ENCODE measurements around the gene NRP1.

NRP1 gene

GRCh38 chr10:33160151-33160550, 174.3 kb downstream of the NRP1 start:
- TF ChIP-seq TCF12 (IDR thresholded peaks at IDR 0.05; ENCODE audit: low read depth) (peak; percentile 41; the same call in 1 of the 2 replicates), CEBPB (IDR thresholded peaks at IDR 0.05) (no peak), EP300 (IDR thresholded peaks at IDR 0.05; ENCODE audit: borderline replicate concordance) (0 out of 2 replicates have a peak, but pooled peaks have one; percentile 23), TEAD4 (IDR thresholded peaks at IDR 0.05) (peak; percentile 77)

- TF ChIP-seq CEBPB (IDR thresholded peaks at IDR 0.05): peak; percentile 76
- no peak for TF ChIP-seq USF1 (IDR thresholded peaks at IDR 0.05)
Observed at GRCh38 chr10:33157103-33157502, 177.4 kb downstream of the NRP1 start.

- TF ChIP-seq TCF12 (IDR thresholded peaks at IDR 0.05; ENCODE audit: low read depth): no peak
- TF ChIP-seq RAD21 (IDR thresholded peaks at IDR 0.05; ENCODE audit: low read depth): peak; percentile 81
Observed at GRCh38 chr10:33155720-33156638, 178.5 kb downstream of the NRP1 start.

GRCh38 chr10:33154590-33154989, 179.9 kb downstream of the NRP1 start:
- TF ChIP-seq CEBPB (IDR thresholded peaks at IDR 0.05) (no peak), CREB1 (IDR thresholded peaks at IDR 0.05; ENCODE audit: low read depth) (no peak), RAD21 (IDR thresholded peaks at IDR 0.05; ENCODE audit: low read depth) (no peak), MAX (IDR thresholded peaks at IDR 0.05) (no peak), USF1 (IDR thresholded peaks at IDR 0.05) (no peak), EGR1 (IDR thresholded peaks at IDR 0.05) (no peak), REST (IDR thresholded peaks at IDR 0.05; ENCODE audit: low read depth) (no peak), EP300 (IDR thresholded peaks at IDR 0.05; ENCODE audit: borderline replicate concordance) (no peak), FOXM1 (IDR thresholded peaks at IDR 0.05; ENCODE audit: borderline replicate concordance, low read depth) (no peak), TCF12 (IDR thresholded peaks at IDR 0.05; ENCODE audit: low read depth) (no peak), ZBTB7A (IDR thresholded peaks at IDR 0.05; ENCODE audit: low read depth) (no peak)

- TF ChIP-seq CEBPB (IDR thresholded peaks at IDR 0.05) (no peak), TAF1 (IDR thresholded peaks at IDR 0.05; ENCODE audit: low read depth) (no peak), TCF12 (IDR thresholded peaks at IDR 0.05; ENCODE audit: low read depth) (no peak), MAX (IDR thresholded peaks at IDR 0.05) (no peak)
Observed at GRCh38 chr10:33153968-33154327, 180.5 kb downstream of the NRP1 start.

- TF ChIP-seq CEBPB (IDR thresholded peaks at IDR 0.05): no peak
- TF ChIP-seq FOXM1 (IDR thresholded peaks at IDR 0.05; ENCODE audit: borderline replicate concordance, low read depth): no peak
- no peak for TF ChIP-seq EGR1 (IDR thresholded peaks at IDR 0.05)
- TF ChIP-seq YY1 (IDR thresholded peaks at IDR 0.05; ENCODE audit: low read depth): no peak
- no peak for TF ChIP-seq TEAD4 (IDR thresholded peaks at IDR 0.05)
- no peak for TF ChIP-seq RAD21 (IDR thresholded peaks at IDR 0.05; ENCODE audit: low read depth)
- TF ChIP-seq ZBTB7A (IDR thresholded peaks at IDR 0.05; ENCODE audit: low read depth): no peak
- TF ChIP-seq USF1 (IDR thresholded peaks at IDR 0.05): no peak
- no peak for TF ChIP-seq MAX (IDR thresholded peaks at IDR 0.05)
- TF ChIP-seq TCF12 (IDR thresholded peaks at IDR 0.05; ENCODE audit: low read depth): no peak
- no peak for TF ChIP-seq EP300 (IDR thresholded peaks at IDR 0.05; ENCODE audit: borderline replicate concordance)
- TF ChIP-seq NFIC (IDR thresholded peaks at IDR 0.05): no peak
- TF ChIP-seq TAF1 (IDR thresholded peaks at IDR 0.05; ENCODE audit: low read depth): no peak
- TF ChIP-seq REST (IDR thresholded peaks at IDR 0.05; ENCODE audit: low read depth): no peak
Observed at GRCh38 chr10:33153251-33153967, 181.1 kb downstream of the NRP1 start.
